Activated CD8-positive, alpha-beta memory T cell treated with anti-CD3 and anti-CD28 coated beads for 4 hours (primary cell): ENCODE measurements around the gene NR2F2.

Source experiments
- DNase-seq, 2 donors: peaks; one replicate each; pipeline ENCODE4 v3.0.0-alpha.2; 2020; ENCODE audit warnings: low read depth in 2 of 2

NR2F2 gene

DNA sequence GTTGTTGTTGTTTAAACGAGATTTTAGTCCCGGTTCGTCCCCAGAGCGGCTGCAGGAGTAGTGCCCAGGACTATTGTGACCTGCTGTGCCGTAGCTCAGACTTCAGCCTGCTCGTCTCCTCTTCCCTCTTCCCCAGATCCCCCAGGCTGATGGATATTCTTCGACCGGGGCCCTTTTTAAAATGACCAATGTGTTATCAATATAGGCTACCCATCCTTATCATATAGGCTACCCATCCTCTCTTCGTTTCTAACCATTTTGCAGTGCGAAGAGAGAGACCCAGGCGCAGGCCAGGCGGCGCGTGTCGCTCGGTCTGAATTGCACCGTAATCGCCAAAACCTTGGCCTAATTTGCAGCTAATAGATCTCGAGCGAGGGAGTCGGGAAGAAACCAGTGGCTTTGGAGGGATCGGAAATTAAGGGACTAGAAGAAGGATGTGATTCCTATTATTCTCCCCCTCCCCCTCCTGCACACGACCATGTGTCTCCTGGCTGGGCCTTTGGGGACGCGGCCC is 23.0 kb downstream of the NR2F2 start:
- DNase-seq: no peak

DNA sequence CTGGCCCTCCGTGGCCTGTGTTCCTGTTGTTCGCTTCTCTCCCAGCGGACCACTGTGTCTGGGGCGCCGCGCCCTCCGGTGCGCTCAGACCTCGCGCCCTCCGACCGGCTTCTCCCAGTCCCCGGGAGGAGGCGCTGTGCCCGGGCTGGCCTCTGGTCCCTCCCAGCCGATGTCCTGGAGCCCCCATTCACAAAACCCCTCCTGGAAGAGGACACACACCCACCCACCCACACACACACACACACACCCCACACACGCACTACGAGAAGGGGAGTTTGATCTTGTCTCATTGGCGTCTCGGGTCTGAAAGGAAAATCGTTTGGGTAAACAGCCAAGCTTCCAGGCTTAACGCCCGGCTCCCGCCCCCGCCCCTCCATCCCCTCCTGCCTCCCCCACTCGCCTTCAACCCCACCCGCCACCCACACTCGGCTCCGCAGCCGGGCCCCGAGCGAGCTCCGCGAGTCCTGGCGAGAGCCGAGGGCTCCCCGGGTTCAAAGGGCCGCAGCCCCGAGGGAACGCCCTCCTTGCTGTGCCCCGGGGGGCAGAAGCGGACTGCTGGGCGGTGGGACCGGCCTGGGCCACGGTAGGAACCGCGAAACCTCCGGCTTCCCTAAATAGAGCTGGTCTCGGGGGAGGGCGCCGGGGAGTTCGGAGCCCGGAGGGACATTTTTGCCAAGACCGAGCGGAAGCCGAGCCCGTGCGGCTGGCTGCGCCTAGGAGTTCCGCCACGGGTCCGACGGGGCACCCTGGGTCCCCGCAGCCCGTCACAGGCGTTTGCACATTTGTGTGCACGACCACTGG is 23.6 kb downstream of the NR2F2 start:
- no peak for DNase-seq

- no peak for DNase-seq
Observed at GRCh38 chr15:96354731-96355567, 24.4 kb downstream of the NR2F2 start.

GRCh38 chr15:96355568-96356187 is 25.2 kb downstream of the NR2F2 start:
- no peak for DNase-seq

DNA sequence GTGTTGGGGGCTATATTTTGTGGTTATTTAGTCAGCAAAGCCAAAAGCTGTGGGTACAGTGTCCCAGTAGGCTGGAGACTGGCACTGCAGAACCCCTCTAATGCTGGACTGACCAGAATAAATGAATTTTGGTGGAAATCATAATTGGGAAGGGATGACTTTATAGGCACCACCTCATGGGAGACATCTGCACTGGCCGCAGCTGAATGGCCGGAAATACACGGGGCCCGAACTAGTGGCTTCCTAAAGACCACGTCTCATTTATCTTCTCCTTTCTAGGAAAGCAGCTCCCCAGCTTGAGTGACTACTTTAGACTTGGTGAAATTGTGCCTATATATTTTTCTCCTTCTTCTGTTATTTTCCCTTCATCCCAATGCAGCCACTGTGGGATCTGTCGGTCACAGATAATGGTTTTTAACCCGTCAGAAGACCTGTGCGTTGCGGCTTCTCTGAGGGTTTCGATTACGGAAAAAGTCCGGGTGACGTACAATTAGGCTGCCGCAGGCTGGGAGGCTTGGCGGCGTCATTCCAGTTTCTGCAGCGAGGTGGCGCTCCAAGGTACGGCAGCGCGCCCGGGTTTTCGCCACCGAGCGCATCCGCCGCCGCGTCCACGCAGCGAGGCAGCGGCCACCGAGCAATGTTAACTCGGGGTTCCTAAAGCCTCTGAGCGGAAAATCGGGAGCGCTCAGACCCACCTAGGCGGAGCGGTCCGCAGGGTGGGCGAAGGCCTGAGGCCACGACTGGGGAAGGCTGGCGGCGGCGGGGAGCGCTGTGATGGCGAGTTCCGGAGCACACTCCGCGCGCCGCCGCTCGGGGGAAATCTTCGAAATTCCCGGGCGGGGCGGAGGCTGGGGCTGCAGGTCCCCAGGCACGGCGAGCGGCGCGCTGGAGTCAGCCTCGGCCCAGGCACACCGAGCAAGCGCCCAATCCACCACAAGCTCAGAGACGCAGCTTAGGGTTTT is 26.3 kb downstream of the NR2F2 start:
- DNase-seq: peak; percentile 11 to 20

DNA sequence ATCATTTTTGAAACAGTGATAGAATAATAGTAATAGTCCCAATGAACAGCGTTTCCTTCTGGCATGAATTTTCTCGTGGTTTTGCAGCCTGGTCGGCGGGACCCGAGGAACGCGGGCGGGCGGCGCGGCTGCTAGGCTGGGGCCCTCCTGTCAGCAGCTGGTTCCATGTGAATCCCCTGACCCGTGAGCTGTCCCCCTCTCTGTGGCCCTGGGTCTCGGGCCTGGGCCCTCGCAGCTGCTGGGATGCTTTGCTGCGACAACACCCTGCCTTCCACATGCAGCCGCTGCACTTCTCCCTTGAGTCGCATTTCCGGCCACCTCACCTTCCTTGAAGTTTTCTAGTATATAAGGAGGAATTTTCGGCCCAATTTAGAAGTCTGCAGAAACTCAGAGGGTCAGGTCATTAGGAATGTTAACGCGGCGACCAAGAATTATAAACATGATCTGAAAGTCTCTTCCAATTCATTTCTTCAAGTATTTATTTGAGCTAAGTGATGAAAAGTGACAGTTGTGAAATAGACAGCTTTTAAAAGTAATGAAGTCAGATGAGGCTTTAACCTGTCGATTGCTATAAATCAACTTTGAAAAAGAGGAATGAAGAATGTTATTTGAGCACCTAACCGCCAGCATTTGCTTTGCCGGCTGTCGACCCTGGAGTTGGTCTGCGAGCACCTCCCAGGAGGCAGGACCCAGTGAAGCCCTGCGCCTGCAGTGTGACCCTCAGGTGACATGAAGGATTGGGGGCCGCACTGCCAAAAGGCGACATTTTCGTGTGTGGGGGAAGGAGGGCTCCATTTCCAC is 27.7 kb downstream of the NR2F2 start:
- no peak for DNase-seq

DNA sequence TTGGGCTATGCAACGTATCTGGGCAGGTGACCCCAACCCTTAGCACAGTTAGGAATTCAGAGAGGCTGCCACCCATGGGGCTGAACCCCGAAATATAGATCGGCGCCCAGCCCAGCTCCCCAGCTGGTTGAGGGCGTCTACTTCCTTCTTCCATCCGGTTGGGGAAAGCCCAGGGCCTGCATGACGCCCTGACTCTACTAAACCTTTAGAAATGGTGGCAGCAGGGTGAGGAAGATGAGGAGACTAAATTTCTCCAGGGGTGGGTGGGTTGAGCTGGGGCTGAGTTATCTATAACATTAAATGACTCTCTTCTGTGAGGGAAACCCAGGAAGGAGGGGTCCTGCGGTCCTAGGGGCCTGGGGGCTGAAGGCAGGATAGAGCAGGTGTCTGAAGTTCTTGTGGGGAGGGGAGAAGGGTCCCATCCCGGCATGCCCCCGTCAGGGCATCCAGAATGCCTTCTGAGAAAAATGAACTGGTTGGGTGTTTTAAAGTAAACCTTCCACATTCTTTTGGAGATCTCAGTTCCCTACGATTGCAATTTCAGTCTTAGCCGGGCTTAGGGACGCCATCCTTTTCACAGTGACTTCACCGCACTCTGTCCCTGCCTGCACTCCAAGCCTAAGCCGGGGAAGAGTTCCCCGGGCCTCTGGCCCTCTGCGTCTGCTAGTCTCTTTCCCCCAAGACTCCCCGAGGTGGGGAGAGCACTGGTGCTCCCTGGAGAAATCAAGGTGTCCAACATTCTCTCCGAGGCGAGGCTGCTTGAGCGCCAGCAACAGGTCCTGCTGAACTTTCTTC is 28.5 kb downstream of the NR2F2 start:
- no peak for DNase-seq

- DNase-seq: no peak
Observed at GRCh38 chr15:96359616-96360521, 29.4 kb downstream of the NR2F2 start.

DNA sequence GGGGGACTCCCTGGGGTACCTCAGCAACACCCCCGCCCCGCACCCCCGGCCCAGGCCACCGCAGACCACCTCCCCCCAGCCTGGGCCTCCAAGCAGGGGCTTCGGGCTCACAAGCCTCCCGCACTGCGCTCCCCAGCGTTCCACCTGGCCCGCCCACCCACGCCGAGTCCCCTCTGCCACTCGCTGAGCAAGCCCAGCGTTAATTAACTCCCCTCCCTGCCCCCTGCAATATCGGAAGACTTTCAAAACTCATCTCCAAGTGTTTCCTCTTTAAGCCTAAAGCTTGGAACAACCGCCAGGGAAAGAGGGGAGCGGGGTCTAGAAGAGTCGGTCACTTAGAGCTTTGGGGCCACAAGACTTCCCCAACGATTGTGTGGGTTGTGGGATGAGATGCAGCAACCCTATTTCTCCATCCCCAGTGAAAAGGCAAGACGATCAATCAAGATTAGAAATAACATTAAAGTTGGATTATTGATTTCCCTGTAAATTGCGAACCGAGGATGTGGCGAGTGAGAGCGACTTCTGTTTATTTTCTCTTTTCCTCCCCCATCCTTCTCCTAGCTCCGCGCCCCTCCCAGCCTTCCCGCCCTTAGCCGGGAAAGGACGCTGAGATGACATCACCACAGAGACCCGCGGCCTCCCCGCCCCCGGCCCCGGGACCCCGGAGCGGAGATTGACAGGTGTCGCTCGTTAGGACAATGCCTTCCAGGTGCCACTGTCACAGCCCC is 30.2 kb downstream of the NR2F2 start:
- DNase-seq: no peak

- no peak for DNase-seq
Observed at GRCh38 chr15:96361309-96362010, 31.0 kb downstream of the NR2F2 start.

DNA sequence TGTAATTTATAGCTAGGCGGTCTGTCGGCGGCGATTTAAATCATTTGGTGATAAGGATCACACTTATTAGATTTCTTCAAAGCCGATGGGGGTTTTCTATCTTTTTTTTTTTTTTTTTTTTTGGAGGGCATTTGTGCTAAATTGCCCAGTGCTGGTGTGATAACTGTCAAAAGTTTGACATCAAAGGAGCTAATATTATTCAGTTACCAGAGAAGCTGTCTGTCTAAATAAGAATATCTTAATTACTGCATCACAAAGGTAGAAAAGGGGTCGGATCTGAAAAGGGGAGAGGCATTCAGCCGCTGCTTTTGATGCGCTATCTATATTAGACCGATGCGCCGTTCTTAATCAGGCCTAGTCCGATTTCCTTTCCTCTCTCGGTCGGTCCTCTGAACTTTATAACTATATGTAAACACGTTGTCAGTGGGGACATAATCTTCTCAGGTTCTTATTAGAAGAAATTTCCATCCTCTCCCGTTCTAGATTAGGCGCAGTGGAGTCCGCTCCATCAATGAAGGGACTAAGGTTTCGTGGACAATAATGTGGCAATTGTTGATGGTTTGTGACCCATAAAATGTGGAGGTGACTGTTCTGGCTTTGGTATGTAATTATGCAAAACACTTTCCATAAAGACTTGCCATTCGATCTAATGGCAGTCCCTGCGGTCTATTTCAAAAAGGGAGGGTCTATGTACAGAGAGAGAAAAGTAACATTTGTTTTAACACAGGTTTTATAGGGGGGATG is 31.7 kb downstream of the NR2F2 start:
- DNase-seq: no peak

GRCh38 chr15:96362755-96363651 is 32.5 kb downstream of the NR2F2 start:
- DNase-seq: no peak

- DNase-seq: no peak
Observed at GRCh38 chr15:96363707-96364106, 33.2 kb downstream of the NR2F2 start.

- no peak for DNase-seq
Observed at GRCh38 chr15:96365781-96366525, 35.5 kb downstream of the NR2F2 start.

DNA sequence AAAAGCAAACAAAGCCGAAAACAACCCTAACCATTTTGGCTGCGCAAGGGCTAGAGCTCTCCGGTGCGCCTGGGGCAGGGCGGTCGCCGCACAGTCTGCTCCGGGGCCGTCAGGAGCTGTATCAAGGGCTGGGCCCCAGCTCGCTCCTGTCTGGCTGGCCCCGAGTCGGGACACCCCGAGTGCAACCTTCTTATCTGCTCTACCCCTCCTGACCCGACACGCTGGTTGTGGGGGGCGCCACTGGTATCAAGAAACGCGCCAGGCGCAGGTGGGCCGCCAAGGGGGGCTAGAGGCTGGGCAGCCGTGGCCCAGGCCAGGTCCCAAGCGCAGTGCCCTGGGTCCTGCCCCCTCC is 36.0 kb downstream of the NR2F2 start:
- DNase-seq: no peak
